ENCODE results near the gene HOXA1. TPM values are rescaled to one million over a fixed set of nuclear protein-coding genes. Genes with fewer than 3 reads are reported as not detected.

The HOXA1 gene
- total and polyA plus RNA-seq, 2 of the 4 experiments (the other 2 are of a cell fraction) = 0.54 to 1.8 TPM

- no peak for DNase-seq
- H4K20me1 ChIP-seq (ENCODE audit: insufficient read depth, low read length) = no peaks in the 10 kb centered on the region
- H3K27me3 ChIP-seq (ENCODE audit: control insufficient read depth, insufficient read depth, low read length) = no peaks in the 10 kb centered on the region
- H2BK15ac ChIP-seq (ENCODE audit: low read depth, low read length) = peak overlapping the region; percentile 25; the same call in 1 of the 3 replicates
- POLR2A ChIA-PET (ENCODE audit: unreplicated experiment) = no interaction called here
- no TSS peak for BruUV-seq (replicated peaks)
- CTCF ChIA-PET = no interaction called here
- H3K9ac ChIP-seq (ENCODE audit: low read depth, low read length) = no peak overlapping the region
- H3K56ac ChIP-seq (ENCODE audit: extremely low read depth, insufficient read depth, low read length) = no peak overlapping the region
- H4K8ac ChIP-seq (ENCODE audit: low read depth in 2 of 2, low read length in 2 of 2) = peak overlapping the region; percentile 16 to 74; a peak in 2 of 4 replicates
- H2BK120ac ChIP-seq (ENCODE audit: low read depth, low read length) = peak overlapping the region; percentile 94
- peak overlapping the region; percentile 30 for H2AK9ac ChIP-seq (replicated peaks; ENCODE audit: low read depth, low read length, poor library complexity)
- 0 out of 2 replicates have a peak overlapping the region, but pooled peaks have one; percentile 49 for H3K14ac ChIP-seq (replicated peaks; ENCODE audit: low read depth, low read length)
- TF ChIP-seq, protein P1, sequence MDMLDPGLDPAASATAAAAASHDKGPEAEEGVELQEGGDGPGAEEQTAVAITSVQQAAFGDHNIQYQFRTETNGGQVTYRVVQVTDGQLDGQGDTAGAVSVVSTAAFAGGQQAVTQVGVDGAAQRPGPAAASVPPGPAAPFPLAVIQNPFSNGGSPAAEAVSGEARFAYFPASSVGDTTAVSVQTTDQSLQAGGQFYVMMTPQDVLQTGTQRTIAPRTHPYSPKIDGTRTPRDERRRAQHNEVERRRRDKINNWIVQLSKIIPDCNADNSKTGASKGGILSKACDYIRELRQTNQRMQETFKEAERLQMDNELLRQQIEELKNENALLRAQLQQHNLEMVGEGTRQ (IDR thresholded peaks at IDR 0.05; ENCODE audit: low read depth, low read length) = no peak
- no peak for TF ChIP-seq BHLHE40 (IDR thresholded peaks at IDR 0.05; ENCODE audit: low read depth, low read length)
- TF ChIP-seq MAZ (IDR thresholded peaks at IDR 0.05; ENCODE audit: borderline replicate concordance, low read depth, low read length) = no peak
- peak overlapping the region; percentile 67 for H4K91ac ChIP-seq (ENCODE audit: insufficient read depth, low read depth, low read length)
- no peak overlapping the region for H3K4me3 ChIP-seq (ENCODE audit: insufficient read depth, low read depth, low read length)
- no peak overlapping the region for H2AFZ ChIP-seq (replicated peaks; ENCODE audit: low read length, poor library complexity)
- H2BK5ac ChIP-seq (ENCODE audit: low read depth, low read length, poor library complexity, severe bottlenecking) = peak overlapping the region; percentile 88
- ATAC-seq (ENCODE audit: low read depth) = no peak
- intact Hi-C loops (cut with micrococcal nuclease) (loop anchor here (5.0 kb wide), 1 partner anchor 923 kb away; the partner anchor contains the start of genes CBX3 and HNRNPA2B1), in situ Hi-C loops (cut with MboI; ENCODE audit: low sequenced_read_pairs) (no loop called here), dilution Hi-C loops (cut with HindIII; ENCODE audit: low sequenced_read_pairs, unreplicated experiment) (no loop called here)
- peak overlapping the region; percentile 77 for H3K4ac ChIP-seq (ENCODE audit: low read depth, low read length)
- H2AK5ac ChIP-seq (ENCODE audit: low read depth, low read length) = peak overlapping the region; percentile 77
- peaks cover 29% of the 10 kb centered on the region for H3K4me1 ChIP-seq (ENCODE audit: control insufficient read depth, insufficient read depth, low read length)
- 0 out of 2 replicates have a peak overlapping the region, but pooled peaks have one; percentile 11 for H4K5ac ChIP-seq (ENCODE audit: low read depth, low read length)
- peaks cover 3% of the 10 kb centered on the region; the same call in 1 of the 2 replicates for H3K36me3 ChIP-seq (ENCODE audit: control insufficient read depth, insufficient read depth, low read length)
- no CpG with 5 or more reads among the region's 8 CpGs for WGBS, 2 experiments (ENCODE audit: extremely low coverage in 2 of 2, insufficient read length in 1 of 2)
- peak overlapping the region; percentile 89 for H3K23ac ChIP-seq (ENCODE audit: low read depth, low read length)
- H2BK20ac ChIP-seq (ENCODE audit: low read depth, low read length) = peak overlapping the region; percentile 23
- H3K27ac ChIP-seq (ENCODE audit: insufficient read depth, low read length) = peak overlapping the region; percentile 6
- peak overlapping the region; percentile 42; the same call in 1 of the 2 replicates for H3K18ac ChIP-seq (ENCODE audit: low read depth, low read length)
- peak overlapping the region; percentile 60; the same call in 1 of the 2 replicates for H3K4me2 ChIP-seq (ENCODE audit: low read depth, low read length)
- H3K9me3 ChIP-seq (ENCODE audit: control insufficient read depth, insufficient read depth, low read length) = no peaks in the 10 kb centered on the region
- H3K9me1 ChIP-seq (ENCODE audit: insufficient read depth, low read length) = peaks cover 7% of the 10 kb centered on the region
- peaks cover 13 to 49% of the 10 kb centered on the region in 2 experiments for H3K79me1 ChIP-seq (ENCODE audit: low read depth in 1 of 2, low read length in 2 of 2)
Observed at GRCh38 chr7:27124902-27125689, 29.3 kb upstream of the HOXA1 start.

All from IMR-90 (cell line).